Measurements from ENCODE around the gene PLA2G4B.

PLA2G4B gene

DNA sequence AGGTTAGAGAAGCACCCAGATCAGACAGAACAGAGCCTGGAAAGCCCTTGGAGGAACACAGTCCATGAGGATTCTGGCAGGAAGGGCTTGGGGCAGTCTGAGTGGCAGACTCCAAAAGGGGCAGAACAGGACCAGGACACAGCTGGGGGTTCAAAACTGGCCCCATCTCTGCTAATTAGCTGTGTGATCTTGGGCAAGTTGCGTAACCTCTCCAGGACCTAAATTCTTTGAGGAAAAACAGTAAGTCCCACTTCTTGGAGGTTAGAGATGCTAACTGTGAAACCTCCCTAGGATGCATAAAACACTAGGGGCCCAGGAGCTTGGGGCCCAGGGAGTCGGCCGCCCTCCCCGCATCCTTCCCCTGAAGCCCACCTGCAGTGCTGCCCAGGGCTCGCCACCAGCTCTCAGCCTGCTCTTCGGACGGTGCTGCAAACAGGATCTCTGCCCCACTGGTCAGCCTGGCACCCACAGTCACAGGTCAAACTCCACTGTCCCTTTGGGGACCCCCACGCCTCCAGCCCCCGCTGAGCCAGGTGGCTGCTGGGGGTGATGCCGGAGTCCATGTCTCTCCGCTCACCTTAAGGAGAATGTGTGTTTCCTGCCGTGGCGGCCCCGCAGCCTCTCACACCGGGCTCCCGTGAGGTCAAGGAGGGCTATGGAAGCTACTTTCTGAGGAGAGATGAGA is 12.0 kb downstream of the PLA2G4B start:
- Histone ChIP-seq H3K4me1 (ENCODE audit: insufficient read depth, low read length, poor library complexity, severe bottlenecking) (no peaks in the 10 kb centered on the region), H3K79me2 (ENCODE audit: insufficient read depth, low read length) (no peaks in the 10 kb centered on the region), H3K9me2 (replicated peaks; ENCODE audit: low read depth, low read length) (no peaks in the 10 kb centered on the region), H2AFZ (ENCODE audit: low read length) (no peak overlapping the region), H4K20me1 (ENCODE audit: insufficient read depth, low read length, poor library complexity, severe bottlenecking) (no peaks in the 10 kb centered on the region), H3K36me3 (ENCODE audit: insufficient read depth, low read length) (no peaks in the 10 kb centered on the region; the same call in 1 of the 2 replicates), H3K4me2 (ENCODE audit: low read depth, low read length, poor library complexity, severe bottlenecking) (no peak overlapping the region), H3K4me3 (ENCODE audit: low read length, poor library complexity, severe bottlenecking) (no peak overlapping the region), H3K9ac (ENCODE audit: low read depth, low read length, poor library complexity, severe bottlenecking) (no peak overlapping the region), H3K9me3 (ENCODE audit: insufficient read depth, low read depth, low read length) (no peaks in the 10 kb centered on the region), H3K27me3 (ENCODE audit: insufficient read depth, low read length, poor library complexity, severe bottlenecking) (no peaks in the 10 kb centered on the region), H3F3A (ENCODE audit: low read depth) (no peaks in the 10 kb centered on the region)
- TF ChIP-seq EZH2phosphoT487 (IDR thresholded peaks at IDR 0.05; ENCODE audit: borderline replicate concordance), result no peak
- TF ChIP-seq, protein P1, sequence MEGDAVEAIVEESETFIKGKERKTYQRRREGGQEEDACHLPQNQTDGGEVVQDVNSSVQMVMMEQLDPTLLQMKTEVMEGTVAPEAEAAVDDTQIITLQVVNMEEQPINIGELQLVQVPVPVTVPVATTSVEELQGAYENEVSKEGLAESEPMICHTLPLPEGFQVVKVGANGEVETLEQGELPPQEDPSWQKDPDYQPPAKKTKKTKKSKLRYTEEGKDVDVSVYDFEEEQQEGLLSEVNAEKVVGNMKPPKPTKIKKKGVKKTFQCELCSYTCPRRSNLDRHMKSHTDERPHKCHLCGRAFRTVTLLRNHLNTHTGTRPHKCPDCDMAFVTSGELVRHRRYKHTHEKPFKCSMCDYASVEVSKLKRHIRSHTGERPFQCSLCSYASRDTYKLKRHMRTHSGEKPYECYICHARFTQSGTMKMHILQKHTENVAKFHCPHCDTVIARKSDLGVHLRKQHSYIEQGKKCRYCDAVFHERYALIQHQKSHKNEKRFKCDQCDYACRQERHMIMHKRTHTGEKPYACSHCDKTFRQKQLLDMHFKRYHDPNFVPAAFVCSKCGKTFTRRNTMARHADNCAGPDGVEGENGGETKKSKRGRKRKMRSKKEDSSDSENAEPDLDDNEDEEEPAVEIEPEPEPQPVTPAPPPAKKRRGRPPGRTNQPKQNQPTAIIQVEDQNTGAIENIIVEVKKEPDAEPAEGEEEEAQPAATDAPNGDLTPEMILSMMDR (conservative IDR thresholded peaks at IDR 0.05; ENCODE audit: low read length), result no peak

DNA sequence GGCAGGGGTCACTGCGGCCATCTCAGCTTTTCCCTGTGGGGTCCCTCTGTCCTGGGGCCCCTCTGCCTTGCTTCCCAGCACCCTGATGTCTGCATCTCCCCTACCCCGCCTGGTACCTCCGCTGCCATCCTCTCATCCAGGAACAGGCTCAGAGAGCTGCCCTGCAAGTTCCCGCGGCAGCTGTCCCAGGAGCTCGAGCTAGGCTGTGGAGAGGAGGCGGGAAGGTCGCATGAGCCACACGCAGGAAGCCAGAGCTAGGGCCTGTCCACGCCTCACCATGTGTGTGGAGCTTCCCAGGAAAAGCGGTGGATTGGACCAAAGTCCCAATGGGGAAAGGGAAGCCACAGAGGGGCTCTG is 12.5 kb downstream of the PLA2G4B start:
- Histone ChIP-seq H3K27me3 (ENCODE audit: insufficient read depth, low read length, poor library complexity, severe bottlenecking) (no peaks in the 10 kb centered on the region), H3F3A (ENCODE audit: low read depth) (no peaks in the 10 kb centered on the region), H3K4me3 (ENCODE audit: low read length, poor library complexity, severe bottlenecking) (no peak overlapping the region), H3K9me2 (replicated peaks; ENCODE audit: low read depth, low read length) (no peaks in the 10 kb centered on the region), H2AFZ (ENCODE audit: low read length) (no peak overlapping the region), H3K79me2 (ENCODE audit: insufficient read depth, low read length) (no peaks in the 10 kb centered on the region), H3K4me2 (ENCODE audit: low read depth, low read length, poor library complexity, severe bottlenecking) (no peak overlapping the region), H3K36me3 (ENCODE audit: insufficient read depth, low read length) (no peaks in the 10 kb centered on the region; the same call in 1 of the 2 replicates), H4K20me1 (ENCODE audit: insufficient read depth, low read length, poor library complexity, severe bottlenecking) (no peaks in the 10 kb centered on the region), H3K9me3 (ENCODE audit: insufficient read depth, low read depth, low read length) (no peaks in the 10 kb centered on the region), H3K9ac (ENCODE audit: low read depth, low read length, poor library complexity, severe bottlenecking) (no peak overlapping the region), H3K4me1 (ENCODE audit: insufficient read depth, low read length, poor library complexity, severe bottlenecking) (no peaks in the 10 kb centered on the region)
- TF ChIP-seq EZH2phosphoT487 (IDR thresholded peaks at IDR 0.05; ENCODE audit: borderline replicate concordance), result no peak
- TF ChIP-seq, protein P1 (conservative IDR thresholded peaks at IDR 0.05; ENCODE audit: low read length), result no peak

DNA sequence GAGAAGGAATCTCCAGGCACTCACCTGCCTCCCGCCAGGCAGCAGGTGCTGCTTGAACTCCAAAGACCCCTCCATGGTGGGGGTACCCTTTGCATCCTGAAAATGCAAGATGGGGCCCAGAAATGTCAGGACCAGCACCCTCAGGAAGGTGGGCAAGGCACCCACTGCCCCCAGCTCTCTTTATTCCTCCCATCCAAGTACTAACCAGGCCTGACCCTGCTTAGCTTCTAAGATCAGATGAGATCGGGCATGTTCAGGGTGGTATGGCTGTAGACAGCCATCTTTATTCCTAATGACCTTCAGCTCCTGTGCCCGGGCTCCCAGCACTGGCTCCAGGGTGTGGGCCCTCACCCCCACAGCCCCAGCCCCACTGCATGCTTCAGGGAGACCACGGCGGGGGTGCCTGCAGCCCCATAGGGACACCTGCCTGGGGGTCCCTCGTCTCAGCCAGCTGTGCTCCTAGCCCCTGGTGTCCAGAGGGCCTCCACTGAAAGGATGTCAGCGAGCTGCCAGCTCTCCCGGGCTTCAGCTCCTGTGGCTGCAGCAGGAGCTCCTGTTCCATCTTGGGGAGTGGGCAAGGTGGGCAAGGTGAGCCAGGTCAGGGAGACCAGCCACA is 13.2 kb downstream of the PLA2G4B start:
- H4K20me1 ChIP-seq (ENCODE audit: insufficient read depth, low read length, poor library complexity, severe bottlenecking), result no peaks in the 10 kb centered on the region
- no peaks in the 10 kb centered on the region for H3K9me2 ChIP-seq (replicated peaks; ENCODE audit: low read depth, low read length)

More for the DNA sequence above, 13.2 kb downstream of the PLA2G4B start:
- H2AFZ ChIP-seq (ENCODE audit: low read length), result no peak overlapping the region
- H3K4me1 ChIP-seq (ENCODE audit: insufficient read depth, low read length, poor library complexity, severe bottlenecking), result no peaks in the 10 kb centered on the region
- no peak overlapping the region for H3K4me2 ChIP-seq (ENCODE audit: low read depth, low read length, poor library complexity, severe bottlenecking)
- no peaks in the 10 kb centered on the region for H3K79me2 ChIP-seq (ENCODE audit: insufficient read depth, low read length)
- no peaks in the 10 kb centered on the region for H3K27me3 ChIP-seq (ENCODE audit: insufficient read depth, low read length, poor library complexity, severe bottlenecking)
- H3K36me3 ChIP-seq (ENCODE audit: insufficient read depth, low read length), result no peaks in the 10 kb centered on the region
- TF ChIP-seq, protein P1 (conservative IDR thresholded peaks at IDR 0.05; ENCODE audit: low read length), result no peak
- TF ChIP-seq EZH2phosphoT487 (IDR thresholded peaks at IDR 0.05; ENCODE audit: borderline replicate concordance), result no peak
- H3F3A ChIP-seq (ENCODE audit: low read depth), result no peaks in the 10 kb centered on the region
- no peak overlapping the region for H3K4me3 ChIP-seq (ENCODE audit: low read length, poor library complexity, severe bottlenecking)
- no peak overlapping the region for H3K9ac ChIP-seq (ENCODE audit: low read depth, low read length, poor library complexity, severe bottlenecking)
- no peaks in the 10 kb centered on the region for H3K9me3 ChIP-seq (ENCODE audit: insufficient read depth, low read depth, low read length)
